ENCODE results near the gene ZRANB1.

DNA sequence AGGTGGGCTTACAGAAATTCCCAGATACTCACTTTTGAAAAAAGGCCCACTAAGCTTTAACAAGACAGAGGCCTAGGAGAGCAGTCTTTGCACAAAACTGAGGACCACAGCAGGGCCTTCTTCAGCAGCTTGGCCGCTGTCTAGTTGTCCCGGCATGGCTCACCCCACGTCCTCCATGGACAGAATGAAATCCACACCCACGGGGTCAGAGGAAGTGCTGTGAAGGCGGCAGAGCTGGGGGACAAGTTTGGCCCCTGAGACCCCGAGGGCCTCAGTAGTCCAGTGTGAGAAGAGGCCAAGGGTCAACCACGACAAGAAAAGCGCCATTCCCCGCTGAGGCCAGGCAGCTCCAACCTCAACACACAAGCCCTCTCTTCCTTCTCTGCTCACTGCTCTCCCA is 78.9 kb downstream of the ZRANB1 start:
- TF ChIP-seq YY1 (IDR thresholded peaks at IDR 0.05; ENCODE audit: insufficient read depth, insufficient read length) (no peak), SUZ12 (IDR thresholded peaks at IDR 0.05; ENCODE audit: extremely low read depth, insufficient read depth, insufficient read length) (no peak)

Data from NT2/D1 (cell line).